ENCODE data around the gene CD300LD.

- TF ChIP-seq EP300 (IDR thresholded peaks at IDR 0.05) = no peak
- no peak for TF ChIP-seq CTCF (IDR thresholded peaks at IDR 0.05)
Observed at GRCh38 chr17:74547736-74548135, 44.3 kb downstream of the CD300LD start.

Data from upper lobe of left lung (tissue), 4 donors.